Activated CD4-positive, alpha-beta T cell treated with anti-CD3 and anti-CD28 coated beads, Interleukin-2, amount 50 U/mL, for 48 hours (primary cell): Measurements from ENCODE around the gene SEMA4C.
A peak's percentile ranks its signal among the peaks of the same experiment; 100 is the strongest.

Source experiments
- DNase-seq, 2 experiments: peaks; one replicate each; pipeline ENCODE4 v3.0.0-alpha.2; 2020

SEMA4C gene

DNA sequence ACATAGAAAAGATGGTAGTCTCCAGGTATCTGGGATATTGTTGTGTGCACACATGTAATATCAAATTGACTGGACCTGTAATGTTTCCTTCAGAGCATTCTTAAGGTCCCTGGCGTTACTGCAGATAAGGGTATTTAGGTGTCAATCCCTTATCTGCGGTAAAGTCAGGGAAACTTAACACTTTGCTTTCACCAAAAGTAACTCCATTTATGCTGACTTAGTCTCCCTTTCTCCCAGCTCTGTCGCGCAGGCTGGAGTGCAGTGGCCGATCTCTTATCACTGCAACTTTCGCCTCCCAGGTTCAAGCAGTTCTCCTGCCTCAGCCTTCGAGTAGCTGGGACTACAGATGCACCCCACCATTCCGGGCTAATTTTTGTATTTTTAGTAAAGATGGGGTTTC is 52.0 kb downstream of the SEMA4C start:
- no peak for DNase-seq

DNA sequence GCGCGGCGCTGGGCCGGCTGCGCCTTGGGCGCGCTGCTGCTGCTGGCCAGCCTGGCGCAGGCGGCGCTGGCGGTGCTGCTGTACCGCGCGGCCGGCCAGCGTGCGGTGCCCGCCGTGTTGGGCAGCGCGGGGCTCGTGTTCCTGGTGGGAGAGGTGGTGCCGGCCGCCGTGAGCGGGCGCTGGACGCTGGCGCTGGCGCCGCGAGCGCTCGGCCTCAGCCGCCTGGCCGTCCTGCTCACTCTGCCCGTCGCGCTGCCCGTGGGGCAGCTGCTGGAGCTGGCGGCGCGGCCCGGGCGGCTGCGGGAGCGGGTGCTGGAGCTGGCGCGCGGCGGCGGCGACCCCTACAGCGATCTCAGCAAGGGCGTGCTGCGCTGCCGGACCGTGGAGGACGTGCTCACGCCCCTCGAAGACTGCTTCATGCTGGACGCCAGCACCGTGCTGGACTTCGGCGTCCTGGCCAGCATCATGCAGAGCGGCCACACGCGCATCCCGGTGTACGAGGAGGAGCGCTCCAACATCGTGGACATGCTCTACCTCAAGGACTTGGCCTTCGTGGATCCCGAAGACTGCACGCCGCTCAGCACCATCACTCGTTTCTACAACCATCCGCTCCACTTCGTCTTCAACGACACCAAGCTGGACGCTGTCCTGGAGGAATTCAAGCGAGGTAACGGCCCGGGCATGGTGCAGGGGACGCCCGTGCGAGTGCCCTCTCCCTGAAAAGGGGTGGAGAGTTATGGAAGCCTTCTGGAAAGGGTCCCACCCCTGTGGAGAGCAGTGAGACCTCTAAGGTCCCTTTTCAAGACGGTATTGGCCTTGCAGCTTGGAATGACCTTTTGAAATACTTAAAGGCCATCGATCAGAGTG is 52.8 kb downstream of the SEMA4C start:
- DNase-seq = no peak

DNA sequence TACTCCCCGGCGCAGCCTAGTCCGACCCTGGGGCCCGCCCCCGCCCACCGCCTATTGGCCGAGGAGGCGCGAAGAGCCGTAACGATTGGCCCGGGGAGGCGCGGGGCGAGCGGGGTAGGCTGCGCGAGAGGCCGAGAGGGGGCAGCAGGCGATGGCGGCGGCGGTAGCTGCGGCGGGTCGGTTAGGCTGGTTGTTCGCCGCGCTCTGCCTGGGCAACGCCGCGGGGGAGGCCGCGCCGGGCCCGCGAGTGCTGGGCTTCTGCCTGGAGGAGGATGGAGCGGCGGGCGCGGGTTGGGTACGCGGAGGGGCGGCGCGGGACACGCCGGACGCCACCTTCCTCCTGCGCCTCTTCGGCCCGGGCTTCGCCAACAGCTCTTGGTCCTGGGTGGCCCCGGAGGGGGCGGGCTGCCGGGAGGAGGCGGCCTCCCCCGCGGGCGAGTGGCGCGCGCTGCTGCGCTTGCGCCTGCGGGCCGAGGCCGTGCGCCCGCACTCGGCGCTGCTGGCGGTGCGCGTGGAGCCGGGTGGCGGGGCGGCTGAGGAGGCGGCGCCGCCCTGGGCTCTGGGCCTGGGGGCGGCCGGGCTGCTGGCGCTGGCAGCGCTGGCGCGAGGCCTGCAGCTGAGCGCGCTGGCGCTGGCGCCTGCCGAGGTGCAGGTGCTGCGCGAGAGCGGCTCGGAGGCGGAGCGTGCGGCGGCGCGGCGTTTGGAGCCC is 53.6 kb downstream of the SEMA4C start, which contains the start of gene CNNM3:
Gene CNNM3 (plus strand): TSS at position 142 of the 709 bp plus-strand sequence. CDS start 10 bp downstream, at position 152.
- peak; percentile 97 for DNase-seq

DNA sequence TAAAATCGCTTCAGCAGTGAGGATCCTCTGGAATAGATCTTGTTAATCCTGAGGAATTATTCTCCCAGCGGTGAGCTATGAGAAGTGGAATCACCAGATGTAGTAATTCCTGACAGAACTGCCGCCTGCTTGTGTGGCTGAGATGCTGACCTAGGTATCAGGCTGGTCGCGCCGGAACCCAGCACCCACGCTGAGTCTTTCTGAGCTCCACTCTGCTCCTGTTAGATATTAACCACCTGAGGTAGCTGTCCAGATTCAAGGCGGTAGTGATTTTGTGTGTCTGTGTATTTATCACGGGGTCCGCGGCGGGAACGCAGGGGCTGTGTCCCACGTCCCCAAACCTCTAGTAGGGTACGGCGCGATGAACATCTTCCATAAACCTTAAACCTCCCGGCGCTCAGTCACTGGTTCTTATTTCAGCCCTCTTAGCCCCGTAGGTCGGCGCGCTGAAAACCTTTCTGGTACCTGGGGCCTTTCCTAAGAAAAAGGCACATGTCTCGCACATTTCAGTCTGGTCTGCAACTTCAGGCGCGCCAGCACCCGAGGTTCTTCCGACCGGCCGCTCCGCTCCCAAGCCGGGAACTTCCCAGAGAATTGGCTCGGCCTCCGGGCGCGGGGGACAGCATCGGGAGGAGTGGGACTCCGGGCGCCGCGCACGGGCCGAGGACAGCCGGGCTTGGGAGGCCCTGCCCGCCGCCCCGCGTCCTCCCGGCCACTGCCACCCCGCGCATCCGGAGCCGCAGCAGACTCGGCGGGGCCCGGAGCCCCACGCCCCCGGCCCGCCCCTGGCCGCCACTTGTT is 54.4 kb downstream of the SEMA4C start:
- peak; percentile 30 to 55 for DNase-seq

DNA sequence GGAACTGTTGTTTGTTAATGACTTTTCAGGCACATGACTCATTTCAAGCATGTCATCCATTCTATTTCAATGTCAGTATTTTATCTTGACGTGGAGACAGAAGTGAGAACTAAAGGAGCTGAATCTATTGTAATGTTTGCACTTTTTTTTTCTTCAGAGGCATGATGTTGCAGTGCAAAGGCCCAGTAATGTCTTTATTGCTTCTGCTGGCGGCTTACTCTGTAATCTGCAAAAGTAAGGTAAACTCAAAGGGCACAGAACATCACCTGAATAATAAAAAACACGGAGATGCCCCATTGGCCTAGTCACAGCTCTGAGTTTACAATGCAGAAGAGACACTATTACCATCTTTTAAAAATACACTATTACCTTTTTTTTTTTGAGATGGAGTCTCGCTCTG is 56.2 kb downstream of the SEMA4C start:
- no peak for DNase-seq

DNA sequence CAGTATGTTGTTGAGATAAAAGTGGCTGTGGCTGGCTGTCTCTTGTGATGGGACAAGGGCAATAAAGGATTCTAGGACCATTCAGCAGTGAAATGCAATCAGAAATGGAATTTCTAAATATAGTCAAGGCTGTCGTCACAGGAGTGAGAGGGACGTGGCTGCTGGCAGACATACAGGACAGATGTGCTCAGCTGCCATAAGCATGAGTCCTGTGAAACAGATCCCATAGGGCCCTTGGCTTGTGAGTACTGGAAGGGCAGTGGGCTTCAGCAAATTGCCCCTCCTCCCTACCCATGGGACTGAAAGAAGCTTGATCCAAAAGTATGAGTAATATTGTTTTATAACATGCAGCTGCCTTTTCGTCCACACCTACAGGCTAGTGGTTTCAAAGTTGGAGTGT is 58.0 kb downstream of the SEMA4C start:
- no peak for DNase-seq

DNA sequence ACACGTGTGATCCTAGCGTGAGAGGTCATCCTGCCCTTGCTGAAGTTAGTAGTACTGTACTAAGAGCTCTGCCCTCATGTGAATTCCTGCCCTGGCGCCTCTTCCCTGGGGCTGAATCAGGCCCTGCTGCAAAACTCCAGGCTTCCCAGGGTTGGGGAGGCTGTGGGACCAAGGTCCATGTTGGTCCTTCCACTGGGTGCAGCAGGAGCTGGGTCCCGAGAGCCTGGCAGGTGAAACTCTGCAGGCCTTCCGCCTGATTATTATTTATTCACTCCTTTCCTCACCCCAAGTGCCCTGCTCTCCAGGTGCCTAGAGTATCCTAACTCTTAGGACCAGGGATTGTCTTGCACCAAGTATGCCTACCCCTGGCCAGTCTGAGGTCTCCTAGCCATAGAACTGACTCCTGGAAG is 59.1 kb downstream of the SEMA4C start:
- no peak for DNase-seq

DNA sequence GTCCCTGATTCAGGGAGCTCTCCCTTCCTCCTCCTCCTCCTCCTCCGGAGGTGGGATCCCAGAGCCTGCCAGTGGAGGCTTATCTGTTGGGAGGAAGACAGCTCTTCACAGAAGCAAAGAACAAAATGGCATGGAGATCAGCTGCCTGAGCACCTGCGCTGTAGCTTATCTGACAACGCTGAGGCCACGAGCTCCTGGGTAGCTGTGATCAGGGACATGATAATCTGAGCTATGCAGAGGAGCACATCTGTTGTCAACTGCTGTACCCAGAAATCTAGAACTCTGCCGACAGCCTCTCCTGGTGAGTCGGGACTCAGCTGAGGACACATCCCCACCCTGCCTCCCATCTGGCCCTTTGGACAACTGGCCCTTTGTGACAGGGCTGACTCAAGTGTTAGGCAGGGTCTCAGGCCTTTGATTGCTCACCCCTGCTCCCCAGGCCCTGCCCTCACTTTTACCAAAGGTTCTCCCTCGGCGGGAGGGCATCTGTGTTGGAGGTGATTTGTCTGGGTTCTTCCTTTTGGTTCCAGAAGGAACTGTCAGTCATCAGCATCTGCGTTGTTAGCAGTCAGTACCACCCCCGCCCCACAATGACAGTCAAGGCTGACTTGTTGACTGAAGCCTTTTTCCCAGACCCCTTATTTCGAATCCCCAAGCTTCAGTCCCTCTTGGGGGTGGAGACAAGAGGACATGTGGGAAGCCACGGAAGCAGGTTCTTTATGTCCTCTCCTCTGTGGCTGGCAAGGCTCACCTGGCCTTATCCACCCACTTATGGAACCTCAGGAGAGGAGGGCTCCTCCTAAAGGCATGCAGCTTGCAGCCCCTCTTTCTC is 59.7 kb downstream of the SEMA4C start:
- no peak for DNase-seq
